Uterus (tissue), 2 donors: ENCODE measurements around the gene RTKN.

Experiments
- CTCF ChIP-seq, 4 experiments: fragments of 200-600 bp in 2 of 4; fragments of 450-650 bp in 2 of 4; sonication (generic) in 2 of 4; IDR thresholded peaks; one replicate each; pipeline ENCODE4 v1.5.1; 2016 to 2019; ENCODE audit warnings: antibody characterized with exemption in 4 of 4, mild to moderate bottlenecking in 2 of 4, moderate library complexity in 1 of 4
- POLR2A ChIP-seq, 2 donors: fragments of 450-650 bp; IDR thresholded peaks; one replicate each; pipeline ENCODE4 v1.6.1; 2016; ENCODE audit warnings: antibody characterized with exemption in 2 of 2, mild to moderate bottlenecking in 1 of 2, moderate library complexity in 1 of 2

DNA sequence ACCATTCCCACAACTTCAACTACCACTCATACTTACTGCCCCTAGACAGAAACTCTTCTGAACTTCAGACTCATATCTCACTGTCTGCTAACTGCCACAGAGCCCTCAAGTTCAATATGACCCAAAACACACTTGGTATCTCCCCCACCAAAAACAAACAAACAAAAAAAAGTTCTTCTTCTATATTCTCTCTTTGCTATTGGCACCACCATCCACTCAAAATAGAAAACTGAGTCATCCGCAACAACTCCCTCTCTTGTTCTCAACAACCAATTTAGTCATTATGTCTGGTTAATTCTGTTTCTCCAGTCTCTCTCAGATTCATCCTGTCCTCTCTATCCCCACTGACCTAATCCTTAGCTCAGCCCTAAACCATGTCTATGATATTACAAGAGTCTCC, 54.4 kb downstream of the RTKN start:
- TF ChIP-seq CTCF (IDR thresholded peaks at IDR 0.05) (no peak), POLR2A (IDR thresholded peaks at IDR 0.05) (no peak)
